Type B pancreatic cell (in vitro differentiated cells): Measurements from ENCODE around the gene TXNRD2. TPM values are rescaled to one million over a fixed set of nuclear protein-coding genes. Genes with fewer than 3 reads are reported as not detected.

Source experiments
- DNase-seq: peaks from one replicate; pipeline ENCODE4 v3.0.0; 2021; ENCODE audit warnings: mixed read lengths; ENCODE audit not compliant: unreplicated experiment; ENCODE audit errors: extremely low spot score
- H3K27ac Mint-ChIP-seq: 2 replicates; pipeline ENCODE4 v1.8.0; 2021; ENCODE audit warnings: mild to moderate bottlenecking, mixed read lengths
- H3K27me3 Mint-ChIP-seq: 2 replicates; pipeline ENCODE4 v1.8.0; 2021; ENCODE audit warnings: mixed read lengths
- H3K36me3 Mint-ChIP-seq: 2 replicates; pipeline ENCODE4 v1.8.0; 2021; ENCODE audit warnings: mixed read lengths
- H3K4me1 Mint-ChIP-seq: one replicate; pipeline ENCODE4 v1.8.0; 2021; ENCODE audit warnings: mixed read lengths; ENCODE audit not compliant: unreplicated experiment
- H3K4me3 Mint-ChIP-seq: 2 replicates; pipeline ENCODE4 v1.8.0; 2021; ENCODE audit warnings: mild to moderate bottlenecking, mixed read lengths
- H3K9me3 Mint-ChIP-seq: 2 replicates; pipeline ENCODE4 v1.8.0; 2021; ENCODE audit warnings: mixed read lengths
- total RNA-seq: library from RNA; stranded (reverse); gene quantifications from 2 replicates; pipeline ENCODE4 v1.2.1, GENCODE V29; 2021; ENCODE audit warnings: low replicate concordance
- TF ChIP-seq, protein P1 (sequence below): fragments of 200-600 bp; sonication (generic); conservative IDR thresholded peaks from 2 replicates; pipeline ENCODE4 v1.5.0; 2021; ENCODE audit warnings: antibody characterized with exemption, mild to moderate bottlenecking

TXNRD2 gene
- total RNA-seq, 1 donor from 2014 or later: 25.1 TPM

DNA sequence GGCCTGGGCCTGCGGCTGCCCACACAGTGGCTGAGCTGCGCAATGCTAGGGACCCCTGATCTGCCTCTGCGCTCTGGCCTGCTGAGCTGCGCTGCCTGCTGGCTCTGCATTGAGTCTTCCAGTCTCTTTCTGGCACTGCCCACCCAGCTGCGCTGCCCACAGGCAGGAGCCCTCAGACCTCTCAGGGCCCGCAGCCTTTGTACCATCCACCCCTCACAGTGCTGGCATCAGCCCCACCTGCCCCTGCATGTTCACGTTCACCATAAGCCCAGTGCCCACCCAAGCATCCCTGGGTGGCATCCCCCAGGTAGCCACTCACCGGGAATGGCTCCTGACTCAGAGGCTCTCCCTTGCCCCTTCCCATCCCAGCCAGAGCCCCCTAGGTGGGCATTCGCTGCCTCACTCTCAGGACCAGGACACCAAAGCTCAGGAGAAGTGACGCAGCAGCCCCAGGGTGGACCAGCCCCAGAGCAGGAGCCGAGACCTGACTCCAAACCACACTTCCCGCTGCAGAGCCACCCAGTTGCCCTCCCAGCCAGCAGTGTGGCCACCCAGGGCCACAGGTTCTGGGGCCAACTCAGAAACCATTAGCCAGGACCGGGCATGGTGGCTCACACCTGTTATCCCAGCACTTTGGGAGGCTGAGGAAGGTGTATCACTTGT, 21.8 kb downstream of the TXNRD2 start:
- peaks cover 6% of the 10 kb centered on the region for H3K4me1 Mint-ChIP-seq
- no peaks in the 10 kb centered on the region for H3K9me3 Mint-ChIP-seq
- TF ChIP-seq, protein P1, sequence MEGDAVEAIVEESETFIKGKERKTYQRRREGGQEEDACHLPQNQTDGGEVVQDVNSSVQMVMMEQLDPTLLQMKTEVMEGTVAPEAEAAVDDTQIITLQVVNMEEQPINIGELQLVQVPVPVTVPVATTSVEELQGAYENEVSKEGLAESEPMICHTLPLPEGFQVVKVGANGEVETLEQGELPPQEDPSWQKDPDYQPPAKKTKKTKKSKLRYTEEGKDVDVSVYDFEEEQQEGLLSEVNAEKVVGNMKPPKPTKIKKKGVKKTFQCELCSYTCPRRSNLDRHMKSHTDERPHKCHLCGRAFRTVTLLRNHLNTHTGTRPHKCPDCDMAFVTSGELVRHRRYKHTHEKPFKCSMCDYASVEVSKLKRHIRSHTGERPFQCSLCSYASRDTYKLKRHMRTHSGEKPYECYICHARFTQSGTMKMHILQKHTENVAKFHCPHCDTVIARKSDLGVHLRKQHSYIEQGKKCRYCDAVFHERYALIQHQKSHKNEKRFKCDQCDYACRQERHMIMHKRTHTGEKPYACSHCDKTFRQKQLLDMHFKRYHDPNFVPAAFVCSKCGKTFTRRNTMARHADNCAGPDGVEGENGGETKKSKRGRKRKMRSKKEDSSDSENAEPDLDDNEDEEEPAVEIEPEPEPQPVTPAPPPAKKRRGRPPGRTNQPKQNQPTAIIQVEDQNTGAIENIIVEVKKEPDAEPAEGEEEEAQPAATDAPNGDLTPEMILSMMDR: no peak
- H3K36me3 Mint-ChIP-seq: peaks cover 3% of the 10 kb centered on the region
- no peaks in the 10 kb centered on the region for H3K27me3 Mint-ChIP-seq
- DNase-seq: no peak
- H3K27ac Mint-ChIP-seq: no peak overlapping the region
- H3K4me3 Mint-ChIP-seq: no peak overlapping the region

DNA sequence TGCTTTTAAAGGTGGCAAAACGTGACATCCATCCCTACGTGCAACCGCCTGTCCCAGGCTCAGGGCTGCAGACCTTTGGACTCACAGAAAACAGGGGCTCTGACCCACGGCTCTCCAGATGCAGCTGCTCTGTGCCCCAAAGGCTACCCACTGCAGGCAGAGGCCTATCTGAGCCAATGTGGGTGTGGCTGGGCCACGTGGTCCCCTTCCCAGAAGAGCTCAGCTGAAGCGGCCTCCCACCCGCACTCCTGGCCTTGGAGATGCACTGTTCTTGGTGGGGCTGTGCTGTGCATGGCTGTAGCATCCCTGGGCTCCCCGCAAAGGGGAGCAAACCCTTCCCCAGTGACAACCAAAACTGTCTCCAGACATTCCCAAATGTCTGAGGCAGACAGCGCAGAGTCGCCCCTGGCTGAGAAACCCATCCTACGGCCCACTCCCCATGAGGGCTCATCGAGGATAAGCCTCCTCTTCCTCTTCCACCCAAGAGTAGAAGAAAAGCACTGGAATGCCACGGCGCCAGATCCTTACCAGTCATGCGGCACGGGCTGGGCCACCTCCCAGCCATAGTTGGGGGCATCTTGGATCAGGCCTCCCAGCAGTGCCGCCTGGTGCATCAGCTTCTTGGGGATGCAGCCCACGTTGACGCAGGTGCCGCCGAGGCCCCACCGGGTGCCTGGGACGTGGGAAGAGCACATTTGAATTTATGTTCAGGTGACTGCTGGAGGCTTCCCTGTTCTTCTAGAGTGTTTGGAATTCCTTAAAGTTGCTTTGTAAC, 23.1 kb downstream of the TXNRD2 start:
- DNase-seq: no peak
- peaks cover 12% of the 10 kb centered on the region for H3K36me3 Mint-ChIP-seq
- no peaks in the 10 kb centered on the region for H3K9me3 Mint-ChIP-seq
- no peak overlapping the region for H3K27ac Mint-ChIP-seq
- H3K4me3 Mint-ChIP-seq: no peak overlapping the region
- H3K27me3 Mint-ChIP-seq: peaks cover 3% of the 10 kb centered on the region
- H3K4me1 Mint-ChIP-seq: no peaks in the 10 kb centered on the region
- TF ChIP-seq, protein P1: no peak

GRCh38 chr22:19917389-19918138, 24.1 kb downstream of the TXNRD2 start:
- Mint-ChIP-seq H3K27me3 (peaks cover 3% of the 10 kb centered on the region), H3K36me3 (peaks cover 12% of the 10 kb centered on the region), H3K9me3 (no peaks in the 10 kb centered on the region), H3K4me3 (no peak overlapping the region), H3K27ac (no peak overlapping the region), H3K4me1 (no peaks in the 10 kb centered on the region)
- TF ChIP-seq, protein P1: no peak
- DNase-seq: no peak

DNA sequence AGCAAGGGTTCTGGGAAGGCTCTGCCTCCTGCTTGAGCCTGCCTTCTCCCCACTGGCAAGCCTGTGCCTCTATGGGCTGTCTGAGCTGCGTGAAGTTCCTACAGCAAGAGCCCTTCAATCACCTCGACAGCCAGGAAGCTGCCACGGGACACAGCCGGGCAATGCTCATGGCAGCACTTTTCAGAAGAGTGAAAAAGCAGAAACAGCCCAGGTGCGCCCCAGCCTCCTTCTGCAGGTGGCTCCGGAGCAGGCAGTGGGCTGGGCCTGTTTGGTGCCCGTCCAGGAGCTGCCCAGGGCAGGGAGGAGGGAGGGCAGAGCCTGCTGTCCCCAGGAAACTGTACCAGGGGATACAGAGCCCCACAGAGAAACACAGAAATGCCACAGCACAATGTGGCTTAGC, 24.7 kb downstream of the TXNRD2 start:
- Mint-ChIP-seq H3K4me3 (no peak overlapping the region), H3K36me3 (peaks cover 12% of the 10 kb centered on the region), H3K27me3 (peaks cover 3% of the 10 kb centered on the region), H3K27ac (no peak overlapping the region), H3K9me3 (no peaks in the 10 kb centered on the region), H3K4me1 (no peaks in the 10 kb centered on the region)
- TF ChIP-seq, protein P1: no peak
- no peak for DNase-seq

DNA sequence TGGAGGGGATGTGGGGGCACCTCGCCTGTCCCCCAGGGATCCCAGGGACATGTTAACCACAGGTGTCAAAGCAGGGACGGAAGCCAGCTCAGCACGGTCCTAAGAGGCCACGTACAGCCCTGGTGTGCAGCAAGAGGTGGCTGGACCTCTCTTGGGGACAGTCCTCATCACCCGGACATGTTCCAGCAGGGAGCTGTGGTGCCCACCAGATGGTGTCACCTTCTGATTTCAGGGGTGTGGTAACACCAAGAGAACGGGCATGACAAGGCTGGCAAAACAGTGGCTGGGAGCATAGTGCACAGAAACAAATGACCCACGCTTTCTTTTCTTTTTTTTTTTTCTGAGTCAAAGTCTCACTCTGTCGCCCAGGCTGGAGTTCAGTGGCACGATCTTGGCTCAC, 25.6 kb downstream of the TXNRD2 start:
- peaks cover 3% of the 10 kb centered on the region for H3K27me3 Mint-ChIP-seq
- no peak for DNase-seq
- TF ChIP-seq, protein P1: no peak
- H3K27ac Mint-ChIP-seq: no peak overlapping the region
- H3K9me3 Mint-ChIP-seq: no peaks in the 10 kb centered on the region
- no peaks in the 10 kb centered on the region for H3K4me1 Mint-ChIP-seq
- H3K4me3 Mint-ChIP-seq: no peak overlapping the region
- H3K36me3 Mint-ChIP-seq: peaks cover 12% of the 10 kb centered on the region
